KG1 (cell line): ENCODE measurements around the gene HOXA3.

Experiments
- DNase-seq: peaks from one replicate; lab custom pipeline; 2025; lab: John Stamatoyannopoulos, UW

The HOXA3 gene

GRCh38 chr7:27101957-27102580 is 50.3 kb downstream of the HOXA3 start:
- no peak for DNase-seq

DNA sequence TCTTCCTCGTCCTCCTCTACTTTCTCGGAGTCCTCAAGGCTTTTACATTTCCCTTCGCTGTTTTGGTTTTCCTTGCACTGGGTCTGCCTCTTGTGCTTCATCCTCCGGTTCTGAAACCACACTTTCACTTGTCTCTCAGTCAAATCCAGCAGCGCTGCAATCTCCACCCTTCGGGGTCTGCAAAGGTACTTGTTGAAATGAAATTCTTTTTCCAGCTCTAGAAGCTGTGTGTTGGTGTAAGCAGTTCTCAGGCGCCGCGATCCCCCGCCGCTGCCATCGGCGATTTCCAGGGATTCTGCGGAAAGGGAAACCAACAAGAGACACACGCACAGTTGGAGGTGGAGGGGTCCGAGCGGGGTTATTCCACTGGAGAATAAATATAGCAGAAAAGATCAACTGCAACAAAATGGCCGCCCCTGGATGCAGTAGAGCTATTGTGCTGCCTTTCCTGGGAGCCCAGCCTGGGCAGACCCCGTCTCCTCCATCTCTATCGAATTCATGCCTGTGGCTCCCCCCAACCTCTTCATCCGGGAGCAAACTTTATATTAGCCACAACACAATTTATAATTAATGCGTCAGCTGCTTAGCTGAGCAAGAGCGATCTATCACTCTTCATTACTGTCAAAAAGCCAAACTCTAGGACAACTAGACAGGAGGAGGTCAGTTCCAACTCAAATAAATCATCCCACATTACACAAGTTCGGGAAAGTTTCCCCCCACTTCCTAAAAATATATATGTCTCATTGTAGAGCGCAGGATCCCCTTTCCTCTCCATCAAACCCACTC is 51.0 kb downstream of the HOXA3 start:
- DNase-seq = no peak

DNA sequence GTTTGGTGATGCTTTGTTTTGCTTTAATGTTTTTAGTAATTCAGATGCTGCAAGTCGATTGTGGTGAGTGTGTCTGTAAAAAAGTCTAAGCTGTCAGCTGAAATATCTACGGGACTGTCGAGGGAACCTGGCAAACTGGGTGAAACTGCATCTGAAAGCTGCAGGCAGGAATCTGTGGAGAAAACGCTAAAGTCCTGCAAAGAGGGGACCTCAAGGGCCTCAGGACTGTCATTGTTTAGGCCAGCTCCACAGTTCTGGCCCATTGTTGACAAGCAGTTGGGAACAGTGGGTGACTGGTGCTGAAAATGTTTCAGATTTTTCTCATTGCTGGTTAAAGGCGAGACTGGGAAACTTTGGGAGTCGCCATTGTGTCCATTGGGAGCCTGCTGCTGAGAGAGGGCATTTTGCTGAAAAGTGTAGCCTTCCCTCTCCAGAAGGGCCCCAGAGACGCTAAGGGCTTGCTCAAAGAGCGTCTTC is 51.7 kb downstream of the HOXA3 start:
- DNase-seq = no peak

- DNase-seq = no peak
Observed at GRCh38 chr7:27099453-27100370, 52.7 kb downstream of the HOXA3 start.

GRCh38 chr7:27098578-27099451 is 53.6 kb downstream of the HOXA3 start:
- no peak for DNase-seq

GRCh38 chr7:27097686-27098577 is 54.5 kb downstream of the HOXA3 start:
- no peak for DNase-seq

GRCh38 chr7:27096768-27097514 is 55.4 kb downstream of the HOXA3 start:
- no peak for DNase-seq

DNA sequence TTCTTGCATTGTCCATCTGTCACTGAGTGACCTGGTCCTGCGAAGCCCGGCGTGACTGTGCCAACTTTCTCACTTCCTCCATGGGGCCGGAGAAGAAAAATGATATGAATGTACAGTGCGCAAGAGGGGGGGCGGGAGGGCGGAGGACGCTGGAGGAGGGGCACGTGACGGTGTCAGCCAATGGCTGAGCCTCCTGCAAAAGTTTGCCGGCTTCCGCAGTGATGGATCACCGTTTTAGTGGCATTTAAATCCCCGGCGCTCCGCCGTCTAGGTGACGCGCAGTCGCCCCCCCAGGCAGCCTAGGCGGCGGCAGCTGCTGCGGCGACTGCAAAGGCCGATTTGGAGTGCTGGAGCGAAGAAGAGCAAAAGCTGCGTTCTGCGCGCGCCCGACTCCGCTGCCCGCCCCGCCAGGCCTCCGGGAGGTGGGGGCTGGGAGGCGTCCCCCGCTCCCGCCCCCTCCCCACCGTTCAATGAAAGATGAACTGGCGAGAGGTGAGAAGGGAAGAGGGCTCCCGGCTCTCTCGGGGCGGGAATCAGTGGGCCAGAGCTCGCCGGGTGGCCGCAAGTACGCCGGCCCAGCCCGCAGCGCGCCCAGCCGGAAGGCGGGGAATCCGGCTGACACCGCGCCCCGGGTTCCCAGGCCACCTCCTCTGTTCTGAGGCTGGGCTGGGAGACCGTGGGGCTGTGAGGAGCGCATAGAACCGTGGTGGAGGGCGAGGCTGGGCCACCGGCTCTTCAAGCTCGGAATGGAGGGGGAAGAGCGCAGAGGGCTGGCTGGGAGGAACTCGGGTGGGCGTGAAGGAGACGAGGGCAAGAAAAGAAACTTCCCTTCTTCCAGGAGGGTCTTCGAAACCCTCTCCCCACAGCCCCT is 56.3 kb downstream of the HOXA3 start, which contains the start of gene HOXA1:
Gene HOXA1, minus strand, starts transcription at position 104 of the 871 bp plus-strand sequence. Its CDS starts 88 bp downstream, at position 16.
- peak; percentile 43 for DNase-seq

GRCh38 chr7:27095050-27095896 is 57.1 kb downstream of the HOXA3 start:
- DNase-seq = no peak

DNA sequence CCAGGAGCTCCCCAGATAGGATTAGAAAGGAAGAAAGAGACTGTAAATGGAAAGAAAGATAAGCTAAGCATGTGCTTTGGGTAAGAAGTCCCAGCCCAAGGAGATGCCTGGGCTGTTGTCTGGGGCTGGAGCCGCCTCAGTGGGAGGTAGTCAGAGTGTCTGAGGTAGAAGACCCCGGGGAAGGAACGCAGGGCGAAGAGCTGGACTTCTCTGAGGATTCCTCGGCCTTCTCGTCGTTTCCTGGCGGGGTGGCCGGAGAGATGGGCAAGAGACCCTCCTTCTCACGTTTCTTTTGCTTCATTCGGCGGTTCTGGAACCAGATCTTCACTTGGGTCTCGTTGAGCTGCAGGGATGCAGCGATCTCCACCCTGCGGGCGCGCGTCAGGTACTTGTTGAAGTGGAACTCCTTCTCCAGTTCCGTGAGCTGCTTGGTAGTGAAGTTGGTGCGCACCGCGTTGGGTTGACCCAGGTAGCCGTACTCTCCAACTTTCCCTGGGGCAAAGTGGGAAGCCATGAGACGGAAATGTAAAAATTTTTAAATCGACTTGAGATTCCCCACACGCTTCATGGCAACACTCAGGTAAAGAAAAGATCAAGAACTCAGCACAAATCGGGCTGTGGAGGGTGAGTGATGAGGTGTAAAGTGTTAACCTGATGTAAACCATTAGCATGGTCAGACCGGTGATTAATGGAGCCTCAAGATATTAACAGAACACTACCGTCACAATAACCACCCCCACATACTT is 57.9 kb downstream of the HOXA3 start:
- DNase-seq = no peak

DNA sequence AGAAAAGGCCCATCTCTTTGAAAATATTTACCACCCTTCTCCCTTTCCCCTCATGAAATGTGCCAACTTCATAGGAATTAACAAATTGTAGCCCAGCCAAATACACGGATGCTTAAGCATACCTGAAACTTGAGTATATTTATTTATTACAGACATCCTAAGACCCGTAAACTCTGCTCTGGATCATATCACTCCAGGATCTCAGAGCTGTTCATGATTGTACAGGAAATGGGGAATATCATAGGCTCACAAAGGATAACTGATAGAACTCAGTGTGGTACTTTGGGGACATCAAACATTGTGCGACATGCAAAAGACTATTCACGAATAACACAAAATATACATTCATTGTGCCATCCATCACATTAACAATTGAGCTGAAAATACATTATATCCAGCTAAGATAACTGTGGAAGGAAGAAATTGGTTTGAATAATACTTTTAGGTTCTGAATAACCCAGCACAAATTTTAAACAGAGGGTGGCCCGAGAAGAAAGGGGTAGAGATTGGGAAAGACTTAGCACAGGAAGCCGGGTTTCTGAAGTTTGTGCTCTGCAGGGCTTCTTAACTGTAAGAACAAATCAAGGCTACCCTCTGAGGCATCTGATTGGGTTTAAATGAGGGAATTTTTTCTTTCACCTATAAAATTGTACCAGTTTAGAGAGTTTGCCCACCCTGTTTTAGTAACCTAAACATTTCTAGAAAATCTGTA is 59.0 kb downstream of the HOXA3 start:
- DNase-seq = no peak

GRCh38 chr7:27092819-27093110 is 59.6 kb downstream of the HOXA3 start:
- no peak for DNase-seq

DNA sequence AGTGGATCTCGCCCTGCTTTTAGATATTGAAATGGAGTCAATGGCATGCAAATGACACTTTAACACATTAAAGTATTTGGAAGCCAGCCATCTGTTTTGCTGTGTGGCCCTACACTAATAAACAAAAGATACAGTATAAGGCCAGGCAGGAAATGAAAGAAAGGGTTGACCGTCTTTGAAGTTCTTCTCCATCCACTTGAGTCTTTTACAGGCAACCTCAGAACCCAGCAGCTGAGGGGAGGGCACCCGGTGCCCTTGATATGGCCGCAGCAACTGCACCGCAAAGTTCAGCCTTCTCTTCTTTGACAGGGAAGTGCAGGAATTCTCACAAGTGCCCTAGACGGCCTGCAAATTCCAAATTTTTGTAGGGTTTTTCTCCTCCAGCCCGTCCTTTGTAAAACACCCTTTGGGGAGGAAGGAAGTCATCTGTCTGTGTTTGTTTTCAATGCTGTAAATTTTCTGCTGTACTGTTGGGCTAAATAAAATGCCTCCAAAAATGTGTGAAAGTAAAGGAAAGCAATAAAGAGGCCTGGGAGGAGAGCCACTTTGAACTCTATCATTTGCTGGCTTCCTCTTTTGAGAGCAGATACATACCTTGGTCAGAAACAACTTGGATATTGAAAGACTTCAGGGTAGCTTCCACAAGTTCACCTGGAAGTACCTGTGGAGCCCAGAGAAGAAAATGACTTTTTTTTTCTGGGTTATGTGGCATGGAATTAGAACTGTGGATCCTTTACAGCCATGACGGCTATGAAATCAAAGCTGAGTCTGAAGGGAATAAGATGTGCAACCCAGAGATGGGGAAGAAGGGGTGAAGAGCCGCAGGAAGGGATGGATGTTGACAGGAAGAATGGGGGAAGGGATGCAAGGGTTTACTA is 60.2 kb downstream of the HOXA3 start:
- no peak for DNase-seq

DNA sequence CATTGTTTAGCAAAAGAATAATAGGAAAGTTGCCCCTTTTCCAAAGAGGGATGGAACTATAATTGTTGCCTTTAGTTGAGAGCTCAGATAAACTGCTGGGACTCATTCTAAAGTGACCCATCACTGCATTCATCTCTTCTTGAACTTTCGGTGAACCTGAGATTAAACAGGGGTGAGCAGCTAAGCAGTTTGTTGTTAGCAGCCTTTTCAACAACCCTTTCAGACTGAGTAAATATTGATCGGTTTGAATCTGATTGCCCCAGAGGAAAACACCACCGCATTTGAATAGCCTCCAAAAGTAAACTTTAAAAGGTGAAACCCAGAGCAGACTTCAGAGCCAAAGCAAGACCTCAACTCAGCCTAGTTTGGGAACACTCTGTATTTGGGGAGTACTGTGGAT is 61.3 kb downstream of the HOXA3 start:
- DNase-seq = no peak
